ENCODE measurements around the gene PAM. TPM values are rescaled to one million over a fixed set of nuclear protein-coding genes. Genes with fewer than 3 reads are reported as not detected.

The PAM gene
- total and polyA plus RNA-seq, 11 donors, result 569 to 1,548 (median 1,087) TPM

DNA sequence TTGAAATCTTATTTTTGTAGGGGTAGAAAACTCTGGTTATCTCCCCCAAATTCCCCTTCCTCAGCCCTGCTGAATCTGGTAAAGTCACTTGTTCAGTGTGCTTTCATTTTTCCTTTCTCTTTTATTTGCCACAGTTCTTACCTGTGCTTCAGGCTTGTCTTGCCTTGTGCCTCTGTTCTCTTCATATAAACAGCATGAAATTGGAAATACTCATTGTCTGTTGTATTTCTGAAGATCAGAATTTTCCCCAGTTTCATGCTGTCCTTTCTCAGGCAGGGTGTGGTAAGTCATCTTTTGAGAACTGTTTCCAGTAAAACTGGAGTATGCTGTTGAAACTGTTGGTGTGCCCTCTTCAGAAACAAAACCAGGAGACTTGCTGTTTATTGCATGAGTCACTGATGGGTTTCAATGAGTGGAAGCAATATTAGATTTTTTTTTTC, 7.0 kb downstream of the PAM start:
- TF ChIP-seq, protein P1, sequence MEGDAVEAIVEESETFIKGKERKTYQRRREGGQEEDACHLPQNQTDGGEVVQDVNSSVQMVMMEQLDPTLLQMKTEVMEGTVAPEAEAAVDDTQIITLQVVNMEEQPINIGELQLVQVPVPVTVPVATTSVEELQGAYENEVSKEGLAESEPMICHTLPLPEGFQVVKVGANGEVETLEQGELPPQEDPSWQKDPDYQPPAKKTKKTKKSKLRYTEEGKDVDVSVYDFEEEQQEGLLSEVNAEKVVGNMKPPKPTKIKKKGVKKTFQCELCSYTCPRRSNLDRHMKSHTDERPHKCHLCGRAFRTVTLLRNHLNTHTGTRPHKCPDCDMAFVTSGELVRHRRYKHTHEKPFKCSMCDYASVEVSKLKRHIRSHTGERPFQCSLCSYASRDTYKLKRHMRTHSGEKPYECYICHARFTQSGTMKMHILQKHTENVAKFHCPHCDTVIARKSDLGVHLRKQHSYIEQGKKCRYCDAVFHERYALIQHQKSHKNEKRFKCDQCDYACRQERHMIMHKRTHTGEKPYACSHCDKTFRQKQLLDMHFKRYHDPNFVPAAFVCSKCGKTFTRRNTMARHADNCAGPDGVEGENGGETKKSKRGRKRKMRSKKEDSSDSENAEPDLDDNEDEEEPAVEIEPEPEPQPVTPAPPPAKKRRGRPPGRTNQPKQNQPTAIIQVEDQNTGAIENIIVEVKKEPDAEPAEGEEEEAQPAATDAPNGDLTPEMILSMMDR (IDR thresholded peaks at IDR 0.05), result no peak
- no peak for TF ChIP-seq POLR2A (IDR thresholded peaks at IDR 0.05)
- H3K4me1 ChIP-seq, result peaks cover 4 to 74% (median 50%) of the 10 kb centered on the region in 12 donors
- H3K36me3 ChIP-seq, result no peaks in the 10 kb centered on the region
- peak overlapping the region in 11 of 12 donors; percentile 3 to 72 (median 40) for H3K27ac ChIP-seq
- peak overlapping the region in 4 of 12 donors; percentile 8 to 21 (median 11) for H3K4me3 ChIP-seq
- no peaks in the 10 kb centered on the region for H3K9me3 ChIP-seq
- DNase-seq (no peak), ATAC-seq (peak in 2 of 4 donors; percentile 17 to 36)
- no peaks in the 10 kb centered on the region for H3K27me3 ChIP-seq
- intact Hi-C loops (cut with DNase I), result loop anchor here in 1 of 10 donors (10.0 kb wide), 1 partner anchor 363 kb away; the partner anchor contains the start of genes GIN1 and PPIP5K2

DNA sequence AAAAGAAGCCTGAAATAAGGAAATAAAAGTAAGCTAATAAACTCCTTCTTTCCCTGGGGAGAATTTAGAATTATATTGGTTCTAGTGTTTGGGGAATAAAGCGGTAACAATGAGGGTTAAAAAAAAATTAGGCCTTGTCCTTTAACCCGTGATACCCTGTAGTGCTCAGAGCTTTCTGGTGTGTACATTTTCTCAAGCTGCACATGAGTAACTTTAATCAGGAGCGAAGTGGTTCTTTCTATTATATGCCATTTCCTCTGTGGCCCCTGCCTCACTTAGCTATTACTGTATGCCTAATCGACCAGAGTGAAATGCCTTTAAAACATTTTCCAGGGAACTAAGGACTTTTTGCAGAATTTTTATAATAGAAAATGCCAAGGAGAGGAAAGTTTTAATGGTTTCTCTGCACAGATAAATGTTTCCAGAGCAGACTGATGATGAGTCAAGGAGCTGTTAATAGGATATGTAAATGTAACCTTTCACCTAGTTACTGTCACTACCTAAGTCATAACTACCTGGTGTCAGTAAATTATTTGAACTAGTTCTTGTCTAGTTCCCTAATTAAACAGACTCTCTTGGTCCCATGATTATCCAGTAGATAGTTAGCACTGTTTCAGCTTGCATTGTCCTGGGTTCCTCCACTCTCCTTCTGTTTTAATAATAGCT, 7.6 kb downstream of the PAM start:
- peak overlapping the region; percentile 9 to 72 (median 40) for H3K27ac ChIP-seq
- intact Hi-C loops (cut with DNase I), result loop anchor here in 1 of 10 donors (10.0 kb wide), 1 partner anchor 362 kb away; the partner anchor contains the start of genes GIN1 and PPIP5K2
- ATAC-seq, result peak in 3 of 4 donors; percentile 29 to 61 (median 46)

GRCh38 chr5:102763734-102764133, 8.6 kb downstream of the PAM start:
- no peaks in the 10 kb centered on the region for H3K36me3 ChIP-seq
- intact Hi-C loops (cut with DNase I), result loop anchor here in 1 of 10 donors (10.0 kb wide), 1 partner anchor 361 kb away; the partner anchor contains the start of genes GIN1 and PPIP5K2
- ATAC-seq, result no peak

More for the DNA sequence above, 7.6 kb downstream of the PAM start:
- H3K27me3 ChIP-seq, result no peaks in the 10 kb centered on the region
- no peak for TF ChIP-seq POLR2A (IDR thresholded peaks at IDR 0.05)
- TF ChIP-seq, protein P1 (IDR thresholded peaks at IDR 0.05), result no peak
- H3K4me1 ChIP-seq, result peaks cover 4 to 74% (median 51%) of the 10 kb centered on the region in 12 donors
- 47 to 57% (median 56%) methylated on average over 4 of the region's 4 CpGs for WGBS, 4 donors
- no peaks in the 10 kb centered on the region for H3K9me3 ChIP-seq
- no peak for DNase-seq
- peak overlapping the region in 1 of 12 donors; percentile 21 for H3K4me3 ChIP-seq
- H3K36me3 ChIP-seq, result no peaks in the 10 kb centered on the region

More at GRCh38 chr5:102763734-102764133, 8.6 kb downstream of the PAM start:
- Histone ChIP-seq H3K27me3 (no peaks in the 10 kb centered on the region), H3K27ac (peak overlapping the region in 8 of 12 donors; percentile 15 to 72 (median 44)), H3K4me3 (no peak overlapping the region), H3K4me1 (peaks cover 4 to 67% (median 44%) of the 10 kb centered on the region in 12 donors), H3K9me3 (no peaks in the 10 kb centered on the region)
- DNase-seq, result no peak
- TF ChIP-seq, protein P1 (IDR thresholded peaks at IDR 0.05), result no peak
- TF ChIP-seq POLR2A (IDR thresholded peaks at IDR 0.05), result no peak
- 96 to 98% (median 97%) methylated on average over 5 of the region's 5 CpGs for WGBS, 4 donors

Measured in heart left ventricle (tissue), 16 donors.